K562 treated with DMSO at 1 percent for 4 hours (cell line): Measurements from ENCODE around the gene WFDC13. TPM values are rescaled to one million over a fixed set of nuclear protein-coding genes. Genes with fewer than 3 reads are reported as not detected.

Experiments
- total RNA-seq: library from RNA; unstranded; fragments of 300-600 nt; gene quantifications from 2 replicates; pipeline ENCODE4 v1.2.3, GENCODE V29; 2022; ENCODE audit not compliant: insufficient read depth

Gene WFDC13
- not detected in 2 replicates for total RNA-seq

GRCh38 chr20:45701873-45702272 lies at the start of gene WFDC13:
TSS of gene WFDC13 (plus strand) at chr20:45702038. CDS start at chr20:45702124, 86 bp downstream.

GRCh38 chr20:45670139-45670538 lies 31.7 kb upstream of the WFDC13 start, which contains the start of gene WFDC11:
TSS of gene WFDC11 (minus strand) at chr20:45670239. CDS start at chr20:45650600, 19,639 bp downstream.

DNA sequence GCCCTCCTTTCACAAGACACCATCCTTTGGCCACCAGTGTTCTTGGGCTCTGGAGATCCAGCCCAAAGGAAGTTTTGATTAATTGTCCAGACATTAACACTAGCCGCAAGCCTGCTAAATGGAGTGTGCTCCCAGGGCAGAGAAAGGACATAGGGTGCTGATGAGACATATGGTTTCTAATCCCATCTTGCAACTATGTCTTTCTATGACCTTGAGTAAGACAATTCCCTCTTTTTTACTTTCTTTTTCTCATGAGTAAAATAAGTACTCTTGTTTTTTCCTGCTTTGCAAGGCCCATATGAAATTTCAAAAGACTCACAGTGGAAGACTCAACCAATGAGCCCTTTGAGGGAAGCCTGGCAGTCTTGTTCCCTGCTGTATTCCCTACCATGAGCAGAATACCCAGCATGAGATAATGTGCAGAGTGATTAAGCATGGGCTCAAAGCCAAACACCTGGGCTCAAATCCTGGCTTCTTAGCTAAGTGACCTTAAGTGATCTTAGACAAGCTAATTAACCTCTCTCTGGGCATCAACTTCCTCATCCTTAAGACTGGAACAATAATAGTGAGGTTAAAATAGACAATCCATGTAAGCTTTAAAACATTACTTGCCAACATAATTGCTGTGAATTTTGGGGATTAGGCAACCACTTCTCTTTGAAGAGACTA lies 3.3 kb downstream of the WFDC13 start, which contains the start of gene WFDC10B:
TSS of gene WFDC10B (minus strand) at position 51 of the 669 bp plus-strand sequence. CDS start 19,027 bp downstream, outside the sequence.

GRCh38 chr20:45722047-45722446 lies 20.2 kb downstream of the WFDC13 start, which contains the start of gene SPINT4:
TSS of gene SPINT4 (plus strand) at chr20:45722347. CDS start at chr20:45722368, 21 bp downstream.

Other genes with a start within 250 kb of the WFDC13 start
- not detected in 2 replicates for gene WFDC2, start 232.3 kb upstream of the WFDC13 start, total RNA-seq
- gene SPINT3, start 186.4 kb upstream of the WFDC13 start, total RNA-seq: not detected in 2 replicates
- not detected in 2 replicates for gene WFDC6, start 162.6 kb upstream of the WFDC13 start, total RNA-seq
- not detected in 2 replicates for gene EPPIN, start 154.6 kb upstream of the WFDC13 start, total RNA-seq
- not detected in 2 replicates for gene WFDC8, start 122.8 kb upstream of the WFDC13 start, total RNA-seq
- gene WFDC10A, start 72.3 kb upstream of the WFDC13 start, total RNA-seq: not detected in 2 replicates
- not detected in 2 replicates for gene WFDC9, start 70.8 kb upstream of the WFDC13 start, total RNA-seq
- gene WFDC11, start 31.8 kb upstream of the WFDC13 start, total RNA-seq: not detected in 2 replicates
- gene WFDC10B, start 3.0 kb downstream of the WFDC13 start, total RNA-seq: not detected in 2 replicates
- gene SPINT4, start 20.3 kb downstream of the WFDC13 start, total RNA-seq: not detected in 2 replicates
- gene WFDC3, start 89.8 kb downstream of the WFDC13 start, total RNA-seq: not detected in 2 replicates
- 30.5 and 47.2 TPM in 2 replicates for gene DNTTIP1, start 89.9 kb downstream of the WFDC13 start, total RNA-seq
- gene UBE2C, start 110.6 kb downstream of the WFDC13 start, total RNA-seq: 3.3 and 5.4 TPM in 2 replicates
- gene TNNC2, start 125.3 kb downstream of the WFDC13 start, total RNA-seq: not detected in 2 replicates
- 0.53 and 2.0 TPM in 2 replicates for gene SNX21, start 131.8 kb downstream of the WFDC13 start, total RNA-seq
- 50.2 and 57.2 TPM in 2 replicates for gene ACOT8, start 155.4 kb downstream of the WFDC13 start, total RNA-seq
- gene ZSWIM3, start 155.6 kb downstream of the WFDC13 start, total RNA-seq: 9.4 and 9.8 TPM in 2 replicates
- 14.2 and 15.1 TPM in 2 replicates for gene ZSWIM1, start 179.2 kb downstream of the WFDC13 start, total RNA-seq
- gene SPATA25, start 185.6 kb downstream of the WFDC13 start, total RNA-seq: not detected in 2 replicates
- 2.0 and 5.7 TPM in 2 replicates for gene NEURL2, start 189.2 kb downstream of the WFDC13 start, total RNA-seq
- 69.3 and 82.0 TPM in 2 replicates for gene CTSA, start 189.3 kb downstream of the WFDC13 start, total RNA-seq
- 27.6 and 40.1 TPM in 2 replicates for gene PLTP, start 210.1 kb downstream of the WFDC13 start, total RNA-seq
- gene PCIF1, start 232.6 kb downstream of the WFDC13 start, total RNA-seq: 21.4 and 22.9 TPM in 2 replicates